Fibroblast of peridontal ligament (primary cell): ENCODE results near the gene GNPDA2.
"Not testable (repeated sequence)": the region's sequence is repeated elsewhere in the genome, so short reads cannot be mapped to it uniquely, and the experiment has no call there.

Experiments used
- DNase-seq: peaks from one replicate; pipeline ENCODE4 v3.0.0-alpha.2; 2010; ENCODE audit errors: extremely low read depth

The GNPDA2 gene

DNA sequence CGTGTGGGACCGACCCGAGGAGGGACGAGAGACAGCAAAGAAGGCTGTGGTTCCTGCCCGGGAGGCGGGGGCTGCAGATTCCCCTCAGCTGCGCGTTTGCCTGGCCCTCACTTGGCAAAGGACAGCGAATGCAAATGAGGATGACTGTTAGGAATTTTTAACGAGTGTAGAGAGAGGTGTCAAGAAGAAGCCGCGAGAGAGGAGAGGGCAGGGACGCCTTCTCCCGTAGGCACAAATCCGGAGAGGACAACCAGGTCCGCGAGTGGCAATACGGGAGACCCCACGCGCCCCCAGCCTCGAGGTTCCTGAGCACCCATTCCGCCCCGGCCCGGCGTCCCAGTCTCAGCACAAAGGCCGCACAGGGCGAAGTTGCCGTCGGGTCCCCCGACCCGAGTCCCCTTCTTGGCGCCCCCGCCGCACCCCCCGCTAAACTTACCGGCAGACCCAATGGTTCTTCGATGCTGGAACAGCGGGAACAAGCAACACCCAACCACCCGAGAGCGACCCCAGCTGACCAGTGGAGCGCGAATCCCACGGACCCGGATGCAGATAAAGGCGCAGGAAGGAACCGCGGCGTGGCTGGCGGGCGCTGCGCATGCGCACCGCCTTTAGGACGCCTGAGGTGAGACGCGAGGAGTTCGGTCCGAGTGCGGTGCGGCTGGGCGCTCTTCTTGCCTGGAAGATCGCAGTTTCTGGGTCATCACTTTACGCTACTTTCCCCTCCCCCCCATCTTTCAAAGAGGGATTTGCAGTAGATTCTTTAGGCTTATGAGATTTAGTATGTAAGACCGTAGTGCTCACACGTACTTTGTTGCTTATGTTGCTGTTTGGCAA is at the start of gene GNPDA2:
Gene GNPDA2, minus strand, starts transcription at position 519 of the 834 bp plus-strand sequence. CDS start 4,349 bp downstream, outside the sequence.
- DNase-seq = peak; percentile 87

- no peak for DNase-seq
These were observed 46.0 kb upstream of the GNPDA2 start for GRCh38 chr4:44772340-44772739.

DNA sequence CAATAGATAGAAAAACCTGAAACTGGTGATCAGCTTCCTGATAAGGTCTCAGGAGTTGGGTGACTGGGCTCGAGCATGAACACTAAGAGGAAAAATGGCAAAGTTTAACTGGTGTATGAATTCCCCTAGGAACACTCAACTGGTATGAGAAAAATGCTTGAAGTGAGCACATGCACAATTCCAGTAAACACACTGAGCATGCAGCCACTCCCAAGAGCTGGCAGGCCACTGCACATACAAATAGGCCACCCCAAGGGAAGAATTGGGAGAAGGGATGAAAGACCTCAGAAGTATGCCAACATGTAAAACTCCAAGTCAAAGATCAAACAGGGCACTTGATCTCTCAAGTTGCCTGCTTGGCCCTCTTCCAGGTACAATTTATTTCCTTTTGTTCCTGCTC is 45.4 kb upstream of the GNPDA2 start:
- no peak for DNase-seq

DNA sequence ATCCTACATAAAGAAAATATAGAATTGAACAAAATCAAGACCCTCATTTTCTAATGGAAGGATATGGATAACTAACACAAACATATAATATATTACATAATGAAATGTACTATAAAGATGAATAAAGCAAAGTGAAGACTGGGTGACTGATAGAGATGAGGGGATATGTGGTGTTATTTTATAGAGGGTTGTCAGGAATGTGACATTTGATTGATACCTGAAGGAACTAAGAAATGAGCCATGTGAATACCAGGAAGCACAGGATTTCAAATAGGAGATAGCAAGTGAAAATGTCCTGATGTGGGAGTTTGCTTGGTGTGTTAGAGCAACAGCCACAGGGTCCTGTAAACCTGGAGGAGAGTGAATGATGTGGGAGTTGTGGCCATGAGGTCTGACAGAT is 40.1 kb upstream of the GNPDA2 start:
- no peak for DNase-seq

DNA sequence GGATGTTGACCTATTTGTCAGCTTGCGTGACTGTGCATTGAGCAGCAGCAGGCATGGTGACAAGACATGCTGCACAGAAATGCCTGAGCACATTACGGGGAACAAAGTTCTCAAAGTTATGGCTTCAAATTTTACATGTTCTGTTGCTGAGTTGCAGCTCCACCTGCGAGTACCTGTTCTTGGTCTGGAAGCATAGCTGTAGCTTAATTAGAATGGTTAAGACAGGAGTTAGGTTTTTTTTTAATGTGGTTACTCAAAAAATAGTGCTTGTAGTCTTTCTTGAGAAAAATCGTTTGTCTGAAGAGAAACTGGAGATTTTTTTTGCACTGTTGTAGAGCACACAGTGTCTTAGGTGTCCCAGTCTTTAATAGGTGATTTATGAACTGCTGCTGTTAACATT is 38.8 kb upstream of the GNPDA2 start:
- DNase-seq = no peak

DNA sequence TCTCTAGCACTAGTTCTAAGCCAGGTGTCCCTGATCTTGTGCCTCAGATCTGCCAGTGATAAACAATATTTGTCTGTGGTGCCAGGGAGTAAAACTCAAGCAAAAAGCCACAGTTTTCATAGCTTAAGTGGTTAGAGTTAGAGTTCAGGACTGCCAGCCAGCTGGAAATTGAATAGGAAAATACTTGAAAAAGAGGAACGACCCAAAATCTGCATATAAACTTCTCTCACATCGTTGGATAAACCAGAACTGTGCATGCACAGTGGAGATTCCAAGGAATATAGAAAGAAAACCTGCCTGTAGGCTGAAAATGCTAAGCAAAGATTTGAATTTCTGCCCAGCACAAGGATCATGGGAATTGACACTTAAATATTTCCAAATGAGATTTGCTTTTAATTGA is 35.0 kb upstream of the GNPDA2 start:
- no peak for DNase-seq

DNA sequence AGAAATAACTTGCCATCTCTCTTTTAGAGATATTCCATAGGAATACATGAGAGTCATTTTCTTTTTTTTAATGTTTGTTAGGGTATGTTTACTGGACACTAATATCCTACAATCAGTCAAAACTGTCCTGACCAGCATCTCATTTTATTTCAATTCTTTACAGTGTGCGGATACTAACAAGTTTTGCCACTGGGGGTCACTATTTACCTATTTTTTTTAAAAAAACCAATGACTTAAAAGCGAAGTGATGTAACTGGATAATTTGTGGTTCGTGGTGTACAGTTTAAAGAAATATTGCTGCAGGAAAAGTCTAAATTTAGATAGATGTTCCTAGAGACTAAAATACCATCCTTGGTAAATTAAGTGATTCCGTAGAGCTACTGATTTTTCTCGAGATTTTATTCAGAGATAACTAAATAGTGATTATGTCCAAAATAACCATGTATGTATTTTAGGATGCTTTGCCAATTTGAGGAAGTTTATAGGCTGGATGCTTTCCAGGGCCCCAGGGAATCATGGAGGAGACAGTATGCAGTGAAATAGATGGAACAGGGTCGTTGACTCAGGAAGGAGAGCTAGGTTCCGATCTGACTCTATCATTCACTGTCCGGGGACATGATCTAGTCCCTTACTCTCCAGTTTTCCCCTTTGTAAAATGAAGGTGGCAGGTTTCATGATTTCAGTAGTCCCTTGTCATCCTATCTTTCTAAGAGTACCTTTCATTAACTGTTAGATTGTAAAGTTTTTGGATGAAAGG is 34.0 kb upstream of the GNPDA2 start:
- DNase-seq = peak; percentile 68

- DNase-seq = no peak
These were observed 30.2 kb upstream of the GNPDA2 start for GRCh38 chr4:44756559-44756958.

- no peak for DNase-seq
These were observed 13.8 kb upstream of the GNPDA2 start for GRCh38 chr4:44740201-44740600.

DNA sequence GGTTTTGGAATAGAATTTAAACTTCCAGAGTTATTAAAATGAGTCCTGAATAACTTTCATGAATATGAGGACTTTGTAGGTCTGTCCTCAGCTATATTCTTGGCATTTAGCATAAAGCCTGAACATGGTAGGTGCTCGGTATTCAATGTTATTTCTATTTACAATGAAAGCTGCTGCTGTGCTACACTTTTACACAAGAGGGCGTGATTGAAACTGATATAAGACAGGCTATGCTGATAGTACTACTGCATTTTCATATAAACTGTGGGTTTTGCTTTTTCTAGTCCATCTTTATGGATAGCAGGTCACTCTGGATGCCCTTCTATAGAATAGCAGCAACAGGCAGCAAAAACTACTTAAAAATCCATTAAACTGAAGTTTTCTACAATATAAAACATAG is 12.3 kb upstream of the GNPDA2 start:
- DNase-seq = no peak

DNA sequence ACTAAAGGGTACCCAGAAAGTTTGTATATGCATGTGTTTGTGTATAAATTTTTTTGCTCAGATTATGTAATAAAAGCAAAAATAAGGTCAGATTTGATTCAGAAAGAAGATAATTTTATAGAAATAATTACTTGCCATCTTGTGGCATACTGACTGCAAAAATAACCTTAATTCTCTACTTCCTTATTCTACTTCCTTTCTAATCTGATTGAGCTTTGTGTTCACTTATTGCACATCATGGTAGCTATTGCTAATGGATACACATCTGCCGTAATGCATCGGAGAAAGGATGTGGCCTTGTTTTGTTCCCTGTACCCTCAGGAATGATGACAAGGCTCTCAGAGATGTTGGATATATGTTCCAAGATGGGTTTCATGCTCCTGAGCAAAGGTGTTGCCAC is 10.5 kb upstream of the GNPDA2 start:
- no peak for DNase-seq

DNA sequence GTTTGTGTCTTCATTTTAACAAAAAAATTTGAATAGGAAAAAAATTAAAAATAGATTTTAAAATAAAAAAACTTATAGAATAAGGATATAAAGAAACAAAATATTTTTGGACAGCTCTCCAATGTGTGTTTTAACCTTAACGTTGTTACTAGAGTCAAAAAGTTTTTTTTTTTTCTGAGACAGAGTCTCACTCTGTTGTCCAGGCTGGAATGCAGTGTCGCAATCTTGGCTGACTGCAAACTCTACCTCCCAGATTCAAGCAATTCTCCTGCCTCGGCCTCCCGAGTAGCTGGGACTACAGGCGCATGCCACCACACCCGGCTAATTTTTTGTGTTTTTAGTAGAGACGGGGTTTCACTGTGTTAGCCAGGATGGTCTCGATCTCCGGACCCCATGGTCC is 2.3 kb upstream of the GNPDA2 start:
- not testable (repeated sequence) for DNase-seq

- DNase-seq = no peak
These were observed 1.1 kb upstream of the GNPDA2 start for GRCh38 chr4:44727471-44727870.

GRCh38 chr4:44725726-44726037 is 674 bp downstream of the GNPDA2 start:
- DNase-seq = peak; percentile 37

DNA sequence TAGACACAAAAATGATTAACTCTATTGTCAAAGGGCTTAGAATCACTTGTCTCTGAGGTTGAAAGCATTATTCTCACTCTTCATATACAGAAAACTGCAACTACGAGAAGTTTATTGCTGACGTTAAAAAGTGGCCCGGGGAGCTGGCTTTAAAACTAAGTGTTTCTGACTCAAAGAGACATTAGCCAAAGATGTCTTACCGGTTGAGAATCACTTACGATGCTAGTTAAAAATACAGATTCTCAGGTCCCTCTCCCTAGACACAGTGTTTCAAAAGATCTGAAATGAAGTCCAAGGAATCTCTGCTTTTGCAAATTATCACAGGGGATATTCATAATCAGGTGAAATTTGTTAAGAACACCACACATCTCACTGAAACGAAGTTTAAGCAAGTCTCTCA is 1.2 kb downstream of the GNPDA2 start:
- DNase-seq = peak; percentile 31

- no peak for DNase-seq
These were observed 4.4 kb downstream of the GNPDA2 start for GRCh38 chr4:44722001-44722400.

DNA sequence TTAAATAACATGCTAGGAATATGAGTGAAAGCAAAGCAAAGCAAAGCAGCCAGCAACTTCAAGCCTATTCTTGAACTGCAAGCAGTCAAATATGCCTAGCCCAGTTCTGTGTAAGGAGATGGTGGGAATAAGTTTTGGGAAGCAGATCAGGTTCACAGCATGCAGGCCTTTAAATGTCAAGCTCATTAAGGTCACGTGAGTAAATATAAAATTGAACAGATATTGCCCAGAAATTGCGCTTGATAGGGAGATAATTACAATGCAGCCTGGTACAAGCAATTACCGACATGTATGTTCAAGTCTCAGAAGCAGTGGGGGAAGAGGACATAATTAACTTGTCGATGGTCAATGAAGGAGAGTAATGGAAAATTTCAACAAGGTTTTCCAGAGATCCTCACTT is 6.0 kb downstream of the GNPDA2 start:
- DNase-seq = no peak

DNA sequence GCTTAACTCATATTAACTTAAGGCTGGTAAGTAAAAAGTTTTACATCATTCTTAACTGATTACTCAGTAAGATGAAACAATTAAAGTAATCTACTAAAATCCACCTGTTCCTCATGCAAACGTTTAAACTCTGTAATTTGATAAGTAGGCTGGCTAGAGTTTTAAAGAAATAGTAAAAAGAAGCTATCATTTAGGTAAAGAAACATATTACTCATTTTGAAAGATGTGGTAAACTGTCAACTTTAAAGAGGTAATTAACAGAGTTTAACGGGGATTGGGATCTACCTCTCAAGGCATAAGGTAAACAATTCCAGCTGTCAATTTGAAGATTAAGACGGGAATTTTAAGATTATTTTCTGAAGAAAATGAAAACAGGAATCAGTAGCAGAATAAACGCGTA is 9.8 kb downstream of the GNPDA2 start:
- no peak for DNase-seq

DNA sequence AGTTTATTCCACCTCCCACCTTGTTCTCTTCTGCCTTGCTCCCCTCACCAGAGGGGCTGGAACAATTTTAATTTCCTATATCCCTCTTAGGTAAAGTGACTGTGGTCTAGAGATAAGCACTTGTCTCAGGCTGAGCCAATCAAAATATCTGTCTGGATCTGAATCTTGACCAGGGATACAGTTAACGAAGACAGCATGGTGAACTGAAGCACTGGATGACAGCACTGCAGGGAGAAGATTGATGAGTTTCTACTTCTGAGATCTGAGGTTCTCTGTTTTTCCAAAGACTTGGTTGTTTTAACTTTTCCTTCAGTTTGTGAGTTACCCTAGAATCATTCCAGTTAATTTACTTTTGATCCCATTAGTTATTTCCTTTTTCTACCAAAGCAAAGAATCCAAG is 13.2 kb downstream of the GNPDA2 start:
- DNase-seq = no peak

DNA sequence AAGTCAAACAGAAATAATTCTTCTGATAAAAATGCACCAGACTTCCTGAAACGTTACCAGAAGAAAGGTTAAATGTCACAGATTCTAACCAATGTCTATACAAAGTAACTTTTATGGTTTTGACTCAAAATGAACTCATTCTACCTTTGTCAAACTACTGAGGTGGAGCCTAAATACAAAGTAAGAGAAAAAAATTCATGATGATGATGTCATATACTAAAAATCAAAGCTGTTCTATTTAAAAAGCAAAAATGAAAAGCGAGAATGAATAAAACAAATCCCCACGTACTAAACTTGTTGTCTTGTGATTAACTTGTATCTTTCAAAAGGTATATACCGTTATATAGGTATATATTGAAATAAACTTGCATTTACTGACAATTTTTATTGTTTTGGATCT is 21.7 kb downstream of the GNPDA2 start:
- no peak for DNase-seq

GRCh38 chr4:44701037-44701436 is 25.3 kb downstream of the GNPDA2 start:
- DNase-seq = no peak

DNA sequence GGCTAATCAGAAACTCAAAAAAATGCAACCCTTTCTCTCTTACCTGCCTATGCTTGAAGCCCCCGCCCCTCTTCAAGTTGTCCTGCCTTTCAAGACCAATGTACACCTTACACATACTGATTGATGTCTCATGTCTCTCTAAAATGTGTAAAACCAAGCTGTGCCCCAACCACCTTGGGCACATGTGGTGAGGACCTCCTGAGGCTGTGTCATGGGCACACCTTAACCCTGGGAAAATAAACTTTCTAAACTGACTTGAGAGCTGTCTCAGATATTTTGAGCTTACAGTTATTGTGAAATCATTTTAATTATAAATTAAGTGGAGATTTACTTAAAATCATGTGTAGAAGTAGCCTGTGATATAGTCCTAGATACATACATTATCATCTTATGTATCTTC is 25.9 kb downstream of the GNPDA2 start:
- no peak for DNase-seq

DNA sequence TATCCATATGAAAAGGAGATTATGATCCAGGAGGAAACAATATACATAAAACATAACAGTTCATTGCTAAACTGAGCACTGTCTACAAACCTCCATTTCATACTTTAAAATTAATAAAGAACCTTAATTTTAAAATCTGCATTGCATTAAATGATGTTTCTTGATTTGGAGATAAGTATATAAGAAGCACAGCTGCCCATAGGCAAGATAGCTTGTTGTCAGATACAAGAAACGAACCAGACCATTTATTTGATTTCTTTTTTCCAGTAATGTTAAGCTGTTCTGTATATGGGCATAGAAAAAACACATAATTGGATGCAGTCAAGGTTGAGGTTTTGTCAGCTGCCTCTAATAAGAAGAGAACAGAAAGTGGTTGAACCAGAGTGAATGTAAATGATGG is 41.7 kb downstream of the GNPDA2 start:
- DNase-seq = no peak
